GM21526 (cell line): Measurements from ENCODE around the gene CERS5.
"Not testable (repeated sequence)": the region's sequence is repeated elsewhere in the genome, so short reads cannot be mapped to it uniquely, and the experiment has no call there.

Source experiments
- ATAC-seq: cut with Tn5 transposase; IDR thresholded peaks from one replicate; pipeline ENCODE4 v1.9.1; 2021; ENCODE audit warnings: moderate library complexity; ENCODE audit not compliant: unreplicated experiment, low FRiP score

CERS5 gene

GRCh38 chr12:50187084-50187900 lies 20.1 kb upstream of the CERS5 start:
- no peak for ATAC-seq

DNA sequence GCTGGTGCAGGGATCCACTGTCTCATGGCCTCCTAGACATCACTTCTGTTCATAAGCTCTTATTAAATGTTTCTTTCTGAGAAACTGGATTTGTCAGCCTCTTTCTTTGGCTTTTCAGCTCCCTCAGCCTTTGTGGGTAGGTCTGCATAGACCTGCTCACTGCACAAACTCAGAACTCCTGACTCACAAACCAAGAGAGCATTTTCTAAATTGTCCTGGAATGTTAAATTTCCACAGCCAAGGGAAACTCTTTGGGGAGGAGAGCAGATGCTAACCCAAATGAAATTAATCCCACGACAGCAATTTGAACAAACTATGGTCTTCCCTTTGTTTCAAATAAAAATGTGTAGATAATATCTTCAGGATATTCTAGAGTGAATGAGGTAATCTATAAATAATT lies 19.5 kb upstream of the CERS5 start:
- no peak for ATAC-seq

DNA sequence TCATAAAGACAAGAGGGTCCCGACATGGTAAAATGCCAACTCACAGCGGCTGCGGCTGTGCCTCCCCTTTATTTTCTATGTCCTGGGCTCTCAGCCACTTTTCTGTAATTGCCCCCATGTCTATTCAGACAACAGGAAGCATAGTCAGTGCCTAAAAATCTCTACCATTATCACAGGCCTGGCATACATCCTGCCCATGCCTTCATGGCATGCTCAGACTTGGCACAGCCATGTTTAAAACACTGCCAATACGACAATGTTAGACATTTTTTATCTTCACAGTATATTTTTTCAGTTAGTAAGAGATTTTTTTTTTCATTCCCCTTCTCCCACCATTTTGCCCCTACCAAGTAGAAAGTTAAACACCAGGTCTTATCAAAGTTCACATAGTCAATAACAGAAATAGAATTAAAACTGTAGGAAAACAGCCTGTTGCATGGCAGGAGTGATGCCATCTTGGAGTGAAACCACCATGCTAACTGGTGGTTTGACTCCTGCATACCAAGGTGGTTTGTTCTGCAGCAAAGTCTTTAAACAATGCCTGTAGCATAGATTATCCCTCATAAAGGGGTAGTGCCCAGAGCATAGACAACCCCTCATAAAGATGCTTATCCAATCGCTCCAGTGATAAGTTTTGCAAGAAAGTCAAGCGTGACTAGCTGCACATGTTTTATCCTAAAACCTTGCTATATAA lies 18.9 kb upstream of the CERS5 start:
- no peak for ATAC-seq

- no peak for ATAC-seq
These were observed 18.2 kb upstream of the CERS5 start for GRCh38 chr12:50185301-50185895.

- ATAC-seq, result no peak
These were observed 17.1 kb upstream of the CERS5 start for GRCh38 chr12:50184261-50184660.

DNA sequence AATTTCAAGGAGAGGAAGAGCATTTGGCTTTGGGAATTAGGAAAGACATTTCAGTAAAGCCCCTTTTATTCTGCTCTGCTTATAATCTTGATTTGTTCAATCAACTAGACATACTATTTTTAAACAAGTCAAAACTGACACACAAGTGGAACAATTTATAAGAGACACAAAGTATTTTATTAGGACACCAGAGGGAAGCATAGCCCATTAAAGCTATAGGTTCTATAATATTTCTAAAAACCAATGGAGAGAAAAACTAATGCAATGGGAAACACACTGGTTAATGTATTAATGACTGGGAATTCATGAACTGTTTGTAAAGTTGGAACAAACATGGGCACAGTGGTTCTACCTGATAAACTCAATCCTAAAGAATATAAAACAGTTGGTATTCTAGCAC lies 15.3 kb upstream of the CERS5 start:
- no peak for ATAC-seq

DNA sequence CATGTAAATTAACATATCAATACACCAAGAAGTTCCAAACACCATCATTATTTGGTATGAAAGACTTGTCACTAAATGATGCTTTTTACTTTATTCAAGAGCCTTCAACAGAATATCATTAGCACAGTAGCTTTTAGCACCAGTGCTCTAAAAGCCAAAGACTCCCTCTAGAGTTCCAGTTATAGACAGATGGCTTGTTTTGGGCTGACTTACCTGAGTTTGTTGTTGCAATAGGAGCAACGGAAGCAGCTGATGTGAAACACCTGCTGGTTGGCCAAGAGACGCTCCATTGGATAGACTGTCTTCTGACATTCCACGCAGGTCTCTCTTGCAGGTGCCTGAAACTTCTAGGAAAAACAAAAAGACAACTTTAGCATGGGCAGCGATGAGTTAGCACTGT lies 14.5 kb upstream of the CERS5 start:
- ATAC-seq, result no peak

GRCh38 chr12:50175716-50176026 lies 8.5 kb upstream of the CERS5 start:
- ATAC-seq, result no peak

DNA sequence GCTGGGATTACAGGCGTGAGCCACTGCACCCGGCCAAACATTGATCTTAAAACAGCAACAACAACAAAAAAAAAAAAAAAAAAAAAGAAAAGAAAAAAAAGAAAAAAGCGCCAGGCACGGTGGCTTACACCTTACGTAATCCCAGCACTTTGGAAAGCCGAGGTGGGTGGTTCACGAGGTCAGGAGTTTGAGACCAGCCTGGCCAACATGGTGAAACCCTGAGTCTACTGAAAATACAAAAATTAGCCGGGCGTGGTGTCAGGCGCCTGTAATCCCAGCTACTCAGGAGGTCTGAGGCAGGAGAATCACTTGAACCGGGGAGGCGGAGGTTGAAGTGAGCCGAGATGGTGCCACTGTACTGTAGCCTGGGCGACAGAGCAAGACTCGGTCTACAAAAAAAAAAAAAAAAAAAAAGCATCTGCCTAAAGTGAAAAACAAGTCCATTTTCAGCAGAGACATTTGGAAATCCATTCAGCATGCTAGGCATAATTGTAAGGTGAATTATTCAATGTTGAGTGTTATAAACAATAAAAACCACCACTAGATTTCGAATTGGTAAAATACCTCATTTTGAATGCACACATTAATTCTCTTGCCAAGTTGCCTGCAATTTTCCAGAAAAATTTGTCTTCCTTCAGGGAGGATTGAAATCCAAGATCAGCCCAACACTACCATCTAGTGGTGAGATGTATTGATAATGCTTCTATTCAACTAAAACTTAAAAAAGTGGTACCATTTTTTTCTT lies 8.0 kb upstream of the CERS5 start:
- no peak for ATAC-seq

GRCh38 chr12:50166799-50167048 lies 445 bp downstream of the CERS5 start:
- no peak for ATAC-seq

- no peak for ATAC-seq
These were observed 2.2 kb downstream of the CERS5 start for GRCh38 chr12:50164963-50165362.

DNA sequence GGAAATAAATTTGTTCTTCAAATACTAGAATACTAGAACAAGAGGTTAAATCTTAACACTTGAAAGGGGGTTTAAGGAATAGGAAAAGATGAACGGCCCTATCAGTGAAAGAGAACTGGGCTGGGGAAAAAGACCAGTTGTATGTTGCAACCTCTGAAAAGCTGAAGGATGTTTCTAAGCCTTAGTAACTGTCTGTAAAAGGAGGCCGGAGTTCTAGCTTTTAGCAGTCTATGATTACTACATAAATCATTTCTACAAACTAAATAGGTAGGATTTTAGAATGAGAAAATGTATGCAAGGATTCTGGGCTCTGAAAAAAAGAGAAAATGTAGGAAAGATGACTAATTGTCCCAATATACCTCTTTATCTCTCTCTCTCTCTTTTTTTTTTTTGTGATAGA lies 4.9 kb downstream of the CERS5 start:
- no peak for ATAC-seq

DNA sequence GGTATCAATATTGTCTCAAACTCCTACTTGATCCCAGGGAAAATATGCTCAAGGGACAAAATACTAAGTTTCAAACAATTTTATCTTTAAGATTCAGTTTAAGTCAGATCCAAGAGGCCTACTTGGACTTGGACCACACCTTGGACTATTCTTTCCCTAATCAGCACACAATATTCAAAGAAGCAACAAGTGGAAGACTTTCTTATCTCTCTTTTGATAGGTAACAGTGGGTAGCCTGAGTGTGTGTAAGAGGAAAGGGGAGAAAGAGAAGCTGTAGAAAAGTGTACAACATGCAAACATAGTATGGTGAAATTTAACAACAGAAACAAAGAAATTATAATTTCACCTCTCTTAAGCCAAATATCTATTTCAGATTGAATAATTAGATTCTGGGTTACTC lies 6.5 kb downstream of the CERS5 start:
- no peak for ATAC-seq

DNA sequence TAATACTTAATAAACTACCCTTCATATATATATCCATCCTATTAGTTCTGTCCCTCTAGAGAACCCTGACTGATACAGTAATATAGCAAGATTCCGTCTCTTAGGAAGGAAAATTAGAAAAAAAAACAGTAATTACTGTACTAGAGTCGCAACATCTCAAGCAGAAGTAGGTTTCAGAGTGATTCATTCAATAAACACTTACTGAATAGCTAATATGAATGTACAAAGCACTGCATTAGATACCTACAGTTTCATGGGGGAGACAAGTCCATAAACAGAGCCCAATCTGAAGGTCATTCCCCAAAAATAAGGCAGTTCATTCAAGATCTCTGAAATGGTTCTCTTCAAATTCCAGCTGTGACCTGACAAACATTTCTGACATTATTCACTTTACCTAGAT lies 9.9 kb downstream of the CERS5 start:
- no peak for ATAC-seq

GRCh38 chr12:50156641-50157040 lies 10.5 kb downstream of the CERS5 start:
- ATAC-seq, result no peak

DNA sequence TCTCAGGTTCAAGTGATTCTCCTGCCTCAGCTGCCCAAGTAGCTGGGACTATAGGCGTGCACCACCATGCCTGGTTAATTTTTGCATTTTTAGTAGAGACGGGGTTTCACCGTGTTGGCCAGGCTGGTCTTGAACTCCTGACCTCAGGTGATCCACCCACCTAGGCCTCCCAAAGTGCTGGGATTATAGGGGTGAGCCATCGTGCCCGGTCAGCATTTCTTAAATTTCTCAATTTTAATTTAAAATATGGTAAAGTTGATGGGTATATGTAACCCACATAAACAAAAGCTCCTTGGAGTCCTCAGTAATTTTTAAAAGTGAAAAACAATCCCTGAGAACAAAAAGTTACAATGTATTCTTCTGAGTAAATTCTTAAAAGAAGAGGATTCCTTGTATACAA lies 12.2 kb downstream of the CERS5 start:
- not testable (repeated sequence) for ATAC-seq

DNA sequence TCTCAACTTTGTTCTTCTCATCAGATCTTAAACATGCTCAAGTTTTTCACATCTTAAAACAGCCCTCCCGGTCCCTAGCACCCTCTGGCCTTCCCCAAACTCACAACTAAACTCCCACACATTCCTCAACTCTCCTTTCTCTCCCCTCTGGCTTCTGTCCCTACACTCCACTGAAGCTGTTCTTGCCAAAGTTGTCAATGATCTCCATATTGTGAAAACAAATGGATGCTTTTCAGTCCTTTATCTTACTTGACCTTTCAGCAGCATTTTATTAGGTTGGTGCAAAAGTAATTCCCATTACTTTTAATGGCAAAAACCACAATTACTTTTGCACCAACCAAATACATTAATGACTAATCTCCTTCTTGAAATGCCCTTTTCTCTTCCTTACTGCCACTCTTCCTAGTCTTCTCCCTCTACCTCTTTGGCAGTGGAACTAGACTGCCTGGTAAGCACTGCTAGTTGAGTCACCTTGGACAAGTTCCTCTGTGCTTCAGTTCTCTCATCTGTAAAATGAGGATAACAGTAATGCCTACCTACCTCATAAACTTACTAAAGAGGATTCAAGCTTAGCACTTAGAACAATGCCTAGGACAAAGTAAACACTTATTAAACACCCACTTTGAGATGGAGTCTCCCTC lies 16.0 kb downstream of the CERS5 start:
- no peak for ATAC-seq

GRCh38 chr12:50149311-50149710 lies 17.9 kb downstream of the CERS5 start:
- no peak for ATAC-seq

DNA sequence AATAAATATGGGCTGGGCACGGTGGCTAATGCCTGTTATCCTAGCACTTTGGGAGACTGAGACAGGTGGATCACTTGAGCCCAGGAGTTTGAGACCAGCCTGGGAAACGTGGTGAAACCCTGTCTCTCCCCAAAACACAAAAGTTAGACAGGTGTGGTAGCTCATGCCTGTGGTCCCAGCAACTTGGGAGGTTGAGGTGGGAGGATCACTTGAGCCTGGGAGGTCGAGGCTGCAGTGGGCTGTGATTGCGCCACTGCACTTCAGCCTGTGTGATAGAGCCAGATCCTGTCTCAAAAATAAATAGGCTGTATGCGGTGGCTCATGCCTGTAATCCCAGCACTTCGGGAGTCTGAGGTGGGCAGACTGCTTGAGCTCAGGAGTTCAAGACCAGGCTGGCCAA lies 19.2 kb downstream of the CERS5 start:
- ATAC-seq, result not testable (repeated sequence)

DNA sequence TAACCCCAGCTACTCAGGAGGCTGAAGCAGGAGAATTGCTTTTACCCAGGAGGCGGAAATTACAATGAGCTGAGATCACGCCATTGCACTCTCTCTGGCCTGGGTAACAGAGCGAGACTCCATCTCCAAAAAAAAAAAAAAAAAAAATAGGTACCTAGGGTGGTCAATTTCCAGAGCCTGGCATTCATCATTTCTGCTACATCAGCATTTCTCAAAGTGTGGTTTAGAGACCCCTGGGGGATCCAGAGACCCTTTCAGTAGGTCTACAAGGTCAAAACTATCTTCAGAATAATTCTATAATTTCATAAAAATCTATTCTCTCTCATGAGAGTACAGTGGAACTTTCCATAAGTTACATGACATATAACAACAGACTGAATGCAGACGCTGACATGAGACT lies 19.9 kb downstream of the CERS5 start:
- no peak for ATAC-seq

DNA sequence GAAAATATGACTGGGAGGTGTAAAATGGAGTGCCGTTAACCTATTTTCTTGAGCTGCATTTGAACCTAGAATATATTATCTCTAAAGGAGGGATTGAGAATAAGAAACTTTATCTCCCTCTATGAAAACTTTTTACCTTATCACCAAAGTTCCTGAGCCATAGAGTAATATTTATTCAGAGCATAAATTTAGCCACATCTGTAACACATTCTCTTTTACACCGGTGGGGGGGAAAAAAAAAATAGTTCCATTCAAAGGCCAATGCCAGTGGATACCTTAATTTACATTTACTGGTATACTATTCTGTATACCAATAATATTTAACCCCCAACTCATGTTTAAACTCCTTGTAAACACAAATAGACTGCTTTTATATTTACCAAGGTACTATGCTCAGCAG lies 21.7 kb downstream of the CERS5 start:
- no peak for ATAC-seq
